Mucosa of stomach (tissue), 1 donor: ENCODE results near the gene MBD3L3.
"Not testable (repeated sequence)": the region's sequence is repeated elsewhere in the genome, so short reads cannot be mapped to it uniquely, and the experiment has no call there.

Source experiments
- H3K27me3 ChIP-seq: one replicate; pipeline ENCODE4 v1.7.0; 2013; ENCODE audit warnings: mild to moderate bottlenecking, low read length; ENCODE audit not compliant: control insufficient read depth, insufficient read depth
- H3K36me3 ChIP-seq: one replicate; pipeline ENCODE4 v1.7.0; 2013; ENCODE audit warnings: low read length; ENCODE audit not compliant: control insufficient read depth, insufficient read depth
- H3K4me1 ChIP-seq: one replicate; pipeline ENCODE4 v1.7.0; 2013; ENCODE audit warnings: mild to moderate bottlenecking, low read length; ENCODE audit not compliant: control insufficient read depth, insufficient read depth
- H3K4me3 ChIP-seq: one replicate; pipeline ENCODE4 v1.7.0; 2013; ENCODE audit warnings: low read length
- H3K9ac ChIP-seq: one replicate; pipeline ENCODE4 v1.7.0; 2013; ENCODE audit warnings: mild to moderate bottlenecking, low read length, moderate library complexity
- H3K9me3 ChIP-seq: one replicate; pipeline ENCODE4 v1.7.0; 2013; ENCODE audit warnings: mild to moderate bottlenecking, low read length, moderate library complexity; ENCODE audit not compliant: control insufficient read depth
- donor health status: Pancreatic carcinoma.

MBD3L3 gene

GRCh38 chr19:7055679-7056078 is 2.8 kb downstream of the MBD3L3 start:
- not testable (repeated sequence) for H3K9me3 ChIP-seq, H3K4me3 ChIP-seq, H3K27me3 ChIP-seq, H3K36me3 ChIP-seq, H3K4me1 ChIP-seq, H3K9ac ChIP-seq

GRCh38 chr19:7054635-7055368 is 3.7 kb downstream of the MBD3L3 start:
- not testable (repeated sequence) for H3K36me3 ChIP-seq, H3K9me3 ChIP-seq, H3K9ac ChIP-seq, H3K4me3 ChIP-seq, H3K27me3 ChIP-seq, H3K4me1 ChIP-seq

- not testable (repeated sequence) for H3K4me3 ChIP-seq, H3K4me1 ChIP-seq, H3K9me3 ChIP-seq, H3K36me3 ChIP-seq, H3K27me3 ChIP-seq, H3K9ac ChIP-seq
Measured at GRCh38 chr19:7052896-7053295, 5.6 kb downstream of the MBD3L3 start.

- not testable (repeated sequence) for H3K9me3 ChIP-seq, H3K27me3 ChIP-seq, H3K9ac ChIP-seq, H3K4me1 ChIP-seq, H3K36me3 ChIP-seq, H3K4me3 ChIP-seq
Measured at GRCh38 chr19:7051421-7051820, 7.1 kb downstream of the MBD3L3 start.

DNA sequence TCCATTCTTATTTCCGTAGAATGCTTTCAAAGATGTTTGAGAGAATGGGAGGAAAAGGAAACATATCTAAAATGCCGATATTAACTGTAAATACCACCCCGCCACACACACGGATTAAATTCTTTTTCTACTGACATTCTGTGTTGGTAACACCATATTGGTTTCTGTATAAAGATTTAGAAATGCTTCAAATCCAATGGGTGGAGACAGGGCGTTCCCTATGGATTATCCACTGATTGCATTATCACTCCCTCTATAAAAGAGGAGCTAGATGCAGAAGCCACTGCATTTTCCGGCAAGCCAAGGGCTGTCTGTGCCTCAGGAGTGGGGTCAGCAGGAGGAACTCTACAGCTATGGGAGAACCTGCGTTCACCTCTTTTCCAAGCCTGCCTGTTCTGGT is 9.5 kb downstream of the MBD3L3 start, which contains the start of gene MBD3L2:
Gene MBD3L2, plus strand, starts transcription at position 301 of the 400 bp plus-strand sequence. Its CDS starts 53 bp downstream, at position 354.
- not testable (repeated sequence) for H3K9ac ChIP-seq, H3K4me3 ChIP-seq, H3K4me1 ChIP-seq, H3K9me3 ChIP-seq, H3K27me3 ChIP-seq, H3K36me3 ChIP-seq

- not testable (repeated sequence) for H3K27me3 ChIP-seq, H3K9ac ChIP-seq, H3K36me3 ChIP-seq, H3K4me1 ChIP-seq, H3K4me3 ChIP-seq, H3K9me3 ChIP-seq
Measured at GRCh38 chr19:7041563-7041962, 16.9 kb downstream of the MBD3L3 start.

DNA sequence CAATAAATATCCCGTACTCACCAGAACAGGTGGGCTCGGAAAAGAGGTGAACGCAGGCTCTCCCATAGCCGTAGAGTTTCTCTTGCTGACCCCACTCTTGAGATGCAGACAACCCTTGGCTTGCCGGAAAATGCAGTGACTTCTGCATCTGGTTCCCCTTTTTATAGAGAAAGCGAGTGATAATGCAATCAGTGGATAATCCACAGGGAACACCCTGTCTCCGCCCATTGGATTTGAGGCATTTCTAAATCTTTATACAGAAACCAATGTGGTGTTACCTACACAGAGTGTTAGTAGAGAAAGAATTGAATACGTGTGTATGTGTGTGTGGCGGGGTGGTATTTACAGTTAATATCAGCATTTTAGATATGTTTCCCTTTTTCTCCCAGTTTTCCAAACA is 18.4 kb downstream of the MBD3L3 start, which contains the start of gene MBD3L4:
Gene MBD3L4, minus strand, starts transcription at position 101 of the 400 bp plus-strand sequence. Its CDS starts 35 bp downstream, at position 66.
- not testable (repeated sequence) for H3K9me3 ChIP-seq, H3K4me1 ChIP-seq, H3K36me3 ChIP-seq, H3K4me3 ChIP-seq, H3K27me3 ChIP-seq, H3K9ac ChIP-seq

GRCh38 chr19:7030278-7030677 is 28.2 kb downstream of the MBD3L3 start, which contains the start of gene MBD3L5:
MBD3L5 (plus strand) TSS chr19:7030578; CDS start chr19:7030612, 34 bp downstream.
- H3K27me3 ChIP-seq, H3K36me3 ChIP-seq, H3K9me3 ChIP-seq, H3K4me1 ChIP-seq, H3K4me3 ChIP-seq, H3K9ac ChIP-seq: not testable (repeated sequence)

- H3K9ac ChIP-seq, H3K9me3 ChIP-seq, H3K36me3 ChIP-seq, H3K27me3 ChIP-seq, H3K4me3 ChIP-seq, H3K4me1 ChIP-seq: not testable (repeated sequence)
Measured at GRCh38 chr19:7028790-7029189, 29.7 kb downstream of the MBD3L3 start.

DNA sequence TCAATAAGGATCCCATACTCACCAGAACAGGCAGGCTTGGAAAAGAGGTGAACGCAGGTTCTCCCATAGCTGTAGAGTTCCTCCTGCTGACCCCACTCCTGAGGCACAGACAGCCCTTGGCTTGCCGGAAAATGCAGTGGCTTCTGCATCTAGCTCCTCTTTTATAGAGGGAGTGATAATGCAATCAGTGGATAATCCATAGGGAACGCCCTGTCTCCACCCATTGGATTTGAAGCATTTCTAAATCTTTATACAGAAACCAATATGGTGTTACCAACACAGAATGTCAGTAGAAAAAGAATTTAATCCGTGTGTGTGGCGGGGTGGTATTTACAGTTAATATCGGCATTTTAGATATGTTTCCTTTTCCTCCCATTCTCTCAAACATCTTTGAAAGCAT is 37.1 kb downstream of the MBD3L3 start, which contains the start of gene MBD3L2B:
Gene MBD3L2B, minus strand, starts transcription at position 101 of the 400 bp plus-strand sequence. Its CDS starts 34 bp downstream, at position 67.
- H3K27me3 ChIP-seq, H3K4me1 ChIP-seq, H3K9me3 ChIP-seq, H3K36me3 ChIP-seq, H3K4me3 ChIP-seq, H3K9ac ChIP-seq: not testable (repeated sequence)

DNA sequence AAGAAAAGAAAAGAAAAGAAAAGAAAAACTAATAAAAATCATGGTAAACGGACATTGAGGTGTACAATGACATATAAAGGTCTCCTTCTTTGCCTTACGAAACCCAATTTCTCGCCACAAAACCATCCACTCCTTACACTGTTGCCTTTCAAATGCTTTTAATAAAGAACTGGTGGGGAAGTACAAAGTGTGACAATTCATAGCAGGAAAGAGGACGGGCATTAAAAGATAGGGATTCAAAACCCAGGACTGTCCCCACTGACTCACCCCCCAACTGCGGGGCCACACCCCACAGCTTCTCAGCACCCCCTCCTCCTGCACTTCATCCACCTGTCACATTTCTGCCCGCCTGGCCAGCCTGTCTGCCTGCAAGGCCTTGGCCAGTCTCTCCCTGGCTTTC is 39.6 kb downstream of the MBD3L3 start:
- H3K9me3 ChIP-seq = no peaks in the 10 kb centered on the region

DNA sequence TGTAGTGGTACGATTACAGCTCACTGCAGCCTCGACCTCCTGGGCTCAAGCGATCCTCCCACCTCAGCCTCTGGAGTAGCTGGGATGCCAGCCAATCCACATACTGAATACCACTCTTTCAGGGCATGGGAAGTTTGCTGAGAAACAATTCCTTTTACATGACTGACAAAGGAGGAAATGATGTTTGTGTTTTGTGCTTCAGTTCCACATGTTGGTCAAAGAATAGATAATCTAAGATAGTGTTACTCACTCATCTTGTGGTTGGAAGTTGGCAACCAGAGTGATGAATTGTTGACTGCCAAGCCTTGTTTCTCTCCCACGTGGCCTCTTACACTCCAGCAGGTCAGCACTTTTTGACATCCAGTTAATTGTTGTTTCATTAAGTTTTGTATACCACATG is 44.8 kb downstream of the MBD3L3 start:
- no peaks in the 10 kb centered on the region for H3K4me1 ChIP-seq
- no peak overlapping the region for H3K9ac ChIP-seq
- no peaks in the 10 kb centered on the region for H3K36me3 ChIP-seq
- H3K9me3 ChIP-seq = no peaks in the 10 kb centered on the region
- no peaks in the 10 kb centered on the region for H3K27me3 ChIP-seq
- no peak overlapping the region for H3K4me3 ChIP-seq

More for the DNA sequence above, 39.6 kb downstream of the MBD3L3 start:
- Histone ChIP-seq H3K36me3 (no peaks in the 10 kb centered on the region), H3K4me1 (no peaks in the 10 kb centered on the region), H3K27me3 (no peaks in the 10 kb centered on the region), H3K4me3 (no peak overlapping the region), H3K9ac (no peak overlapping the region)
